Measurements from ENCODE around the gene PRICKLE2. TPM values are rescaled to one million over a fixed set of nuclear protein-coding genes. Genes with fewer than 3 reads are reported as not detected.

The PRICKLE2 gene
- total and polyA plus RNA-seq, 7 donors = 0.34 to 4.9 (median 2.2) TPM

DNA sequence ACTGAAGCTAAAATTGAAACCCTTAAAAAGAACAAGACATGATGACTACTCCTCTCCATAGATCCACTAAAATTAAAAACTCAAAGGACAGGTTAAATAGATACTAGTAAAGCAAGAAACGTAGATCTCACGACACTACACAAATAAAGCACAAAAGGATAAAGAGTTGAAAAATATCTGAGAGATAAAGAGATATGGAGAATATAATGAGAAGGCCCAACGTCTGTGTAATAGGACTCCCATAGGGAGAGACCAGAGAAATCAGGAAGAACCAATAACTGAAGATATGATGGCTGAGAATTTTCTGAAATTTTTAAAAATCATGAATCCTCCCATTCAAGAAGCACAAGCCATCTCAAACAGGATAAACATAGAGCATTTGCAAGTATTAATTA is 45.6 kb upstream of the PRICKLE2 start:
- intact Hi-C loops (cut with DNase I) = no loop called here
- H3K36me3 ChIP-seq (ENCODE audit: insufficient read depth in 1 of 2, low read depth in 1 of 2) = no peaks in the 10 kb centered on the region
- peaks cover 0 to 12% (median 2%) of the 10 kb centered on the region in 3 donors for H3K27me3 ChIP-seq (ENCODE audit: insufficient read depth in 3 of 3, low read length in 2 of 3)
- DNase-seq (no peak), ATAC-seq (no peak)
- no peaks in the 10 kb centered on the region for H3K4me1 ChIP-seq
- no peak overlapping the region for H3K4me3 ChIP-seq
- 92 to 94% (median 93%) methylated on average over 3 of the region's 3 CpGs for WGBS, 3 donors
- H3K27ac ChIP-seq = no peak overlapping the region
- no peak for TF ChIP-seq CTCF (IDR thresholded peaks at IDR 0.05)
- H3K9me3 ChIP-seq = no peaks in the 10 kb centered on the region

DNA sequence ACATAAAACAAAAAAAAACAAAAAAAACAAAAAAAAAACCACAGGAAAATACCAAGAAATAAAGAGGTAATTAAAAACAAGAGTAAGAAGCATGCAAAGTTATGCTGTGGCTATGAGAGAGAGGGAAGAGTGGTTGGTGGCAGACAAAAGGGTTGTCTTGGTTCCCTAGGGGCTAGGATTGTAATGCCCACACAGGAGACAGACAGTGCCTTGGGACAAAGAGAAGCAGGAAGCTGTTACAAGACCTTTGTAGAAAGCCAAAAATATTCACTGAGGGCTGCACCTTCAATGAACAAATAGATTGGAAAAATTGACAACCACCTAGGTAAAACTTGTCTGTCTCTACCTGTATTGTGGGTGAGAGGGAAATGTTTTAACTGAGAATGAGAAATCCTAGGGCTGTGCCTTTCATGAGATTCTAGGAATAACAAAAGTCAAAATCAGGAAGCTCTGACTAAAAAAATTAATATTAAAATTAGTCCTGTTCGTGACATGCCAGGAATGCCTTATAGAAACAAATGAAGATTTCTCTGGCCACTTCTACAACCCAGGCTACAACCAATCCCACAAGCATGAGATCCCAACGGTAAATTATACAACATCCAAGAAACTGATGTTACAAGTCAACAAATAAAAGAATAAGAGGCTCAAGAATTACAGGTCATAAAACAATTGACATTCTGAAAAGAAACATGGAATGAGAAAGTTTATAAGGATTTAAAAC is 45.0 kb upstream of the PRICKLE2 start:
- Histone ChIP-seq H3K36me3 (ENCODE audit: insufficient read depth in 1 of 2, low read depth in 1 of 2) (no peaks in the 10 kb centered on the region), H3K4me1 (no peaks in the 10 kb centered on the region), H3K27ac (no peak overlapping the region), H3K9me3 (no peaks in the 10 kb centered on the region), H3K4me3 (no peak overlapping the region), H3K27me3 (ENCODE audit: insufficient read depth in 3 of 3, low read length in 2 of 3) (peaks cover 0 to 16% (median 2%) of the 10 kb centered on the region in 3 donors)
- WGBS, 3 donors = 95 to 97% (median 96%) methylated on average over 2 of the region's 2 CpGs
- no peak for DNase-seq
- no peak for TF ChIP-seq CTCF (IDR thresholded peaks at IDR 0.05)
- intact Hi-C loops (cut with DNase I) = no loop called here
- no peak for ATAC-seq

- WGBS, 3 donors = 74 to 79% (median 76%) methylated on average over 4 of the region's 4 CpGs
- TF ChIP-seq CTCF (IDR thresholded peaks at IDR 0.05) = no peak
- no peak for ATAC-seq
- no peaks in the 10 kb centered on the region for H3K4me1 ChIP-seq
- intact Hi-C loops (cut with DNase I) = no loop called here
- H3K36me3 ChIP-seq (ENCODE audit: insufficient read depth in 1 of 2, low read depth in 1 of 2) = no peaks in the 10 kb centered on the region
- DNase-seq = no peak
- H3K4me3 ChIP-seq = no peak overlapping the region
- H3K27me3 ChIP-seq (ENCODE audit: insufficient read depth in 3 of 3, low read length in 2 of 3) = peaks cover 0 to 16% (median 2%) of the 10 kb centered on the region in 3 donors
- no peaks in the 10 kb centered on the region for H3K9me3 ChIP-seq
- no peak overlapping the region for H3K27ac ChIP-seq
These were observed 43.7 kb upstream of the PRICKLE2 start for GRCh38 chr3:64268926-64269325.

DNA sequence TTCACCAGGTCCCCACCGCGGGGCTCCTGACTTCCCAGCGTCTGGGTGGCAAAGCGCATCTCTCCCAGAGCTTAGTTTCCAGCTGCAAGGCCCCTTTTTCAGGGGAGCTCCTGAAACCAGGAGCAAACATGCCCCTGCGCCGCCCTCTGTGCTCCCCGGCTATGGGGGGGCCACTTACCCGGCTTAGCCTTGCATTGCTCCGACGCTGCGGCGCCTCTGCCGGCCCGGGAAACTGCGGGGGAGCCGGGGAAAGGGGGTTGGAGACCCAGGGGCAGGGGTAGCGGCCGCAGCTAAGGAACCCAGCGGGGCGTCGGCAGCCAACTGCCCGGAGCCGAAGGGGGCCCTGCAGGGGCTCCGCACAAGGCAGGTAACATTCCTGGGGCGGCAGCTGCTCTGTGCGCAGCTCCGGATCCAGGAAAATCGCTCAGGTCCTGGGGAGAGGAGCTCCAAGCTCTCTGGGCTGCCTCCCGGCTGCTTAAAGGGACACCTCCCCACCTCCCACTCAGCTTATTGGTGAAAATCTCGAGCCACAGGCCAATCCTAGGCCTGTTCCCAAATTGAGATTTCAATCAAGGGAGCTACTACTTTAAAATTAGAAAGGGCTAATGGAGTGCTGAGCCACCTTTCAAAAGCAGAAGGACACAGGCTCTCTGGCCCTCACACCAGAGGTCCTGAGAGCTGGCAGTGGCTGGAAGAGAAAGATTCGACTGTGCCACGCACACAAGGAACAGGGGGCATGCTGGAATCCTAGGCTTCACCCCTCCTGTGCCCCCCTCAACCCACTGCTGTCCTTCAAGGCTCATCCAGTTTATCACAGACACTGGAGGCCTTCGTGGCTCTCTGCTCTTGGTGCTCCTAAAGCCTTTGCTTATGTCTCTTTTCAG is 42.7 kb upstream of the PRICKLE2 start:
- DNase-seq = peak; percentile 49 to 76
- H3K9me3 ChIP-seq = no peaks in the 10 kb centered on the region
- peak in 3 of 4 donors; percentile 69 to 76 (median 76) for ATAC-seq
- H3K36me3 ChIP-seq (ENCODE audit: insufficient read depth in 1 of 2, low read depth in 1 of 2) = no peaks in the 10 kb centered on the region
- 12 to 18% (median 17%) methylated on average over 32 to 33 of the region's 33 CpGs for WGBS, 3 donors
- peak overlapping the region; percentile 68 for H3K4me3 ChIP-seq
- peaks cover 0 to 16% (median 2%) of the 10 kb centered on the region in 3 donors for H3K27me3 ChIP-seq (ENCODE audit: insufficient read depth in 3 of 3, low read length in 2 of 3)
- intact Hi-C loops (cut with DNase I) = no loop called here
- no peak for TF ChIP-seq CTCF (IDR thresholded peaks at IDR 0.05)
- peak overlapping the region; percentile 59 for H3K27ac ChIP-seq
- H3K4me1 ChIP-seq = no peaks in the 10 kb centered on the region
